IPS DF 4.7 (cell line): ENCODE measurements around the gene HUNK.
"Not testable (repeated sequence)": the region's sequence is repeated elsewhere in the genome, so short reads cannot be mapped to it uniquely, and the experiment has no call there.

Experiments used
- DNase-seq: peaks from one replicate; pipeline ENCODE4 v3.0.0-alpha.2; 2013; ENCODE audit warnings: low spot score; ENCODE audit errors: extremely low read depth

HUNK gene

DNA sequence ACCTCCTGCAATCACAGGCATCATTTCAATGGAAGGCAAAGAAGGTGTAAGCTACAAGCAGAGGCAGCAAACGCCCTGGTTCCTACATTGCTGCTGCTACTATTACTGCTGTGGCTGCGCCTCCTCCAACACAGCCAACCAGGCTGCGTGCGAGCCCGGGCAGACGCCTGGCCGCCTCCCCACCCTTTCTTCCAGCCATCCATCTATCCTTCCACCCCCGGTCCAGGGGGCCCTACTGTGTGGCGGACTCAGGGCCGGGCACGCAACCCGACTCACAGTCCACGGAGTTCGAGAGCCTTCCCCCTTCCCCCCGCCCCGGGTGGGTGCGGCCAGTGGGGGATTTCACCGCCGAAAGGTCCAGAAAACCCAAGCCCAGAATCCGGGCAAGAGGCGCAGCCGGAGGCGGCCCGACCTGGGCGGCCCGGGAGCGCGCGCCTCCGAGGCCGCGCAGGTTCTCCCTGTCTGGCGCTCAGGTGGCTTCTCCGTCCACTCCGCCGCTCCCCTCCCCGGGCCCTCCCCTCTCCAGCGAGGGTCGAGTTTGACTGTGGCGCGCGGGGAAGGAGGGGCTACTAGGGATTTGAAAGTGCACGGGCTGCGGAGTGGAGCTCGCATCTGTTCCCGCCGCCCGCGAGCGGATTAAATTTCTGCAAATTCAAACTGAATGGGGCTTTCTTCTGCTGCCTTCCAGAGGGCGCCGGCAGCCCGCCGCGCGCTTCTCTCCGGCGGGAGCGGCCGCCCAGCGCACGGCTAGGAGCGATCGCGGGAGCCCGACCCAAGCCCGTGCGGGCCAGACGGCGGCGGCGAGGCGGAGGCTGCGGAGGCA lies at the start of gene HUNK:
TSS of gene HUNK (plus strand) at position 569 of the 823 bp plus-strand sequence. CDS start 655 bp downstream, outside the sequence.
- DNase-seq, result no peak

DNA sequence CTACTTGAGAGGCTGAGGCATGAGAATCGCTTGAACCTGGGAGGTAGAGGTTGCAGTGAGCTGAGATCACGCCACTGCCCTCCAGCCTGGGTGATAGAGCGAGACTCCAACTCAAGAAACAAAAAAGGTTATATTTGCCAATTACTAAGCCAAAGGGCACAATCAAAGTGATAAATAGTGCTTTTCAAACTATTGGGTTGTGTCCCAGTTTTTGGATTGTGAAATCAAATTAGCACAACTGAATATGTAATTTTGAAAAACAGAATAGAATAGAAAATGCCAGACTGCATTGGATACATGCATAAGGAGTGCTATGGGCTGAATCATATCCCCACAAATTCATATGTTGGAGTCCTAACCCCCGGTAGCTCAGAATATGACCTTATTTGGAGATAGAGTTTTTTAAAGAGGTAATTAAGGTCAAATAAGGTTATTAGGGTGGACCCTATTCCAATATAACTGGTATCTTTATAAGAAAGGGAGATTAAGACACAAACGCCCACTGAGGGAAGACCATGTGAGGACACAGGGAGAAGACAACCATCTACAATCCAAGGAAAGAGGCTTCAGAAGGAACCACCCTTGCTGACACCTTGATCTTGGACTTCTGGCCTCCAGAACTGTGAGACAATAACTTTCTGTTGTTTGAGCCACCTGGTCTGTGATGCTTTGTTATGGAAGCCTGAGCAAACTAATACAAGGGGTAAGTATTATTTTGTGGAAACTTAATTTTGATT lies 42.9 kb upstream of the HUNK start:
- DNase-seq, result no peak

GRCh38 chr21:31830701-31831100 lies 42.1 kb upstream of the HUNK start:
- no peak for DNase-seq

DNA sequence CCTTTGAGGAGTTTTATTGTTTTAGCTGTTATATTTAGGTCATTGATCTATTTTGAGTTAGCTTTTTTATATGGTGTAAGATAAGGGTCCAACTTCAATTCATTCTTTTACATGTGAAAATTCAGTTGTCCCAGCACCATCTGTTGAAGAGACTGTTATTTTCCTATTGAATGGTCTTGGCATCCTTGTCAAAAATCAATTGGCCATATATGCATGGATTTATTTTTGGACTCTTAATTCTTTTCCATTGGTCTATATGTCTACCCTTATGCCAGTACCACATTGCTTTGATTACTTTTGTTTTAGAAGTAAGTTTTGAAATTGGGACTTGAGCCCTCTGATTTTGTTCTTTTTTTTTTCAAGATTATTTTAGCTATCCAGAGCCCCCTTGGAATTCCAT lies 35.8 kb upstream of the HUNK start:
- no peak for DNase-seq

- no peak for DNase-seq
Measured at GRCh38 chr21:31837618-31838390, 35.0 kb upstream of the HUNK start.

DNA sequence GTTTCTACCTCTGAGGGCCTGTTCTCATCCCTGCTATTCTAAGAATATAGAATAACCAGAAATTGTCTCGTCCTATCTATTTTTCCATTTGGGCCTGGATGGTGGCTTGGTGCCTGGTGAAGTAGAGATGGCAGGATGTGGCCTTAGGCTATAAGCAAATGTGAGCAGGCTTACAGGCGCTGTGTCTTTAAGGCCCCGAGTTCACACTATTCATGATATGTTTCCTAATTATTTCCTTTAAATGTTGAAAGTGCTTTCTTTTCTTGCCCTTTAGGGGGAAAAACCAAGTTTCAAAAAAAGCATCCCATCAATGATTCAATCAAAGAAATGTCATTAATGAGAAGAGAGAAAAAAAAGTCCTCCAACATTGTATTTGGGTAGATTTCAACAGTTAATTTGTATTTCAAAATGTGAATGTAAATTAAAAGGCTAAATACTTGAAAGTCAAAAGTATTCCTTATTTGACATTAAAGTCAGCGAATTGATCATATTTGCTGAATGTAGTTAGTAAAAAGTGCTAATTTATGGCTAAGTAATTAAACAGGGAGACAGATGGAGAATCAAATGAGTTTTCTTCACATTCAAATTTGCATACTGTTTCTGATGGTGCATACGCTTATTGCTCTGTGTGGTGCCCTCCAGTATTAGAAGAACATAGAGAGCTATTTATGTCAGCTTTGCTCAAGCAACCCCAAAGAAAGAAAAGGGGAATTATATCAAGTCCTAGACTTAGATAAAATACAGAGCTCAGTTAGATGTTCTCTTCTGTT lies 34.0 kb upstream of the HUNK start:
- DNase-seq, result no peak

- DNase-seq, result no peak
Measured at GRCh38 chr21:31844206-31844605, 28.6 kb upstream of the HUNK start.

DNA sequence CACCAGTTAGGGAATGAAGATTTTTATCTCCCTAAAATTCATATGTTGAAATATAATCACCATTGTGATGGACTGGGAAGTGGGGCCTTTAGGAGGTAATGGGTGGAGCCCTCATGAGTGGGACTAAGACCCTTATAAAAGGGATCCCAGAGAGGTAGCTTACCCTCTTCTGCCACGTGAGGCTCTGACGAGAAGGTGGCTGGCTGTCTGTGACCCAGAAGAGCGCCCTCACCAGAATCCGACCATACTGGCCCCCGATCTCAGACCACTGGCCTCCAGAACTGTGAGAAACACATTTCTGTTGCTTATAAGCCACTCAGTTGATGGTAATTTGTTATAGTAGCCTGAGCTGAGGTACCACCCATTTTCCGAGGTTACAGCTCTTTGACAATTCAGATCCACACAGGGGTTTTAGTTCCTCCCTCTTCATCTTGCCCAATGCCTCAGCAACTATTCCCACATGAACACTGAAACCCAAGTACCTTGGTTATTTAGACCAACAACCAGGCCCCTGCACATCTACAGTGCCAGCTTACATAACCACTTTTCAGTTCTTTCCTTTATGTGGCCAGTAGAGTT lies 27.6 kb upstream of the HUNK start:
- DNase-seq, result peak; percentile 5

DNA sequence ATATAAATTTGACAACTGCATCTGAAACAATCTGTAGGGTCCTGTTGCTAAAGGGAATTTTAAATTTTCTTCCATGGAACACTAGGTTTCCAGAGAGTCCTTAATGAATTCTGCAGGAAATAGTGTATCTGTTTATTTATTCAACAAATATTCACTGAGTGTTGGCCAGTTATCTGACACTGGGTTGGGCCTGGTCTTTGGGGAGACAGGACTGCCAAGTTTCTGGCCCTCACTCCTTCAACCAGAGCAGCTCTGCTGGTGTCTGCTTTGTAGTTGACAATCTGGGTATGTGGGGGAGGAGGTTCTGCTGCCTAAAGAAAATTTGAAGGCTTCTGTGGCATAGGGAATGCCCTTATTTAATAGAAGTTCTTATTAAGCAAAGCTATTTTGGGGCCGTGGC lies 26.1 kb upstream of the HUNK start:
- DNase-seq, result no peak

DNA sequence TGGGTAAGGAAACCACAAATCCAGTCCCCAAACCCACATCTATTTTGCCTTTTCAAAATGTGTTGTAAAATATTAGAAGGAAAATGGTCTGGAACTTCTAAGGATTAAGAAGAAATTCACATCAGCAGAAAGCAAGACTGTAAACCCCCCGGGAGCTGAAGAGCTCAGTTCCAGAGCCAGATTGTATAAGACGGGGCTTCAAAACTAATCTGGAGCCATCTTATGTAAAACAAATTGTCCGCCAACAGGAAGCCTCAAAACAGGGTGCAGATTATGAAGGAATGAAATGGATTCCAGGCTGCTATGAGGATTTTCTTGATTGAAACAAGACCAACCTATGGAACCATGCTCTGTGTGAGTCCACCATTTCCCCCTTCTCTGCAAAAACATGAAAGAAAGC lies 25.1 kb upstream of the HUNK start:
- no peak for DNase-seq

DNA sequence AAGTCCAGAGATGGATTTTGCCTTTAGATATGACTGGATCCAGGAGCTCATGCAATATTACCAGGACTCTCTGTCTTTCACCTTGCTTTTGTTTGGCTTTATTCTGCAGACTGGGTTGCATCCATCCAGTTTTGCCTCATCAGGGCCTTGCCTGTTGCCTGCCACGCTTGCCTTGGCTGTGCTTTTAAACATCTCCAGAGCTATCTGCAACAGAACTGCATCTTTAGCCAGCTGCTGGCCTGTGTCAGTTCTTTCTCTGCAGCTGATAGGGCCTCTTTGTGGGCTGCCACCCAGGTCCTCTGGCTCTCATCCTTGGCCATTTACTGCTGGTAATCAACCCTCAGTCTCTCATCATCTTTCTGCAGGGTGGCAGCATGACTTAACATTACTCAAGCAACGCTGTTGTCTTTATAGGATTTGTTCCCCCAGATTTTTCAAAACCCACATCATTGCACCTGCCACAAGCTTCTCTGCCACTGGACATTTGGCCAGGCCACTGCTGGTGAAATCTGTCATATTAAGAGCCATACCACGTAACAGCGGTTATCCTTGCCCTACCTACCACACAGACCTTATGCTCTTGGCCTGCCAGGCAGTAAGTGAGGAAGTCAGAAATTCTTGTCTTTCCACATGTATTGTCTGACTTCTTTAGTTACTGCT lies 24.4 kb upstream of the HUNK start:
- DNase-seq, result no peak

- no peak for DNase-seq
Measured at GRCh38 chr21:31850886-31851285, 21.9 kb upstream of the HUNK start.

GRCh38 chr21:31855180-31855579 lies 17.6 kb upstream of the HUNK start:
- no peak for DNase-seq

GRCh38 chr21:31857096-31857495 lies 15.7 kb upstream of the HUNK start:
- no peak for DNase-seq

GRCh38 chr21:31857631-31858030 lies 15.2 kb upstream of the HUNK start:
- DNase-seq, result not testable (repeated sequence)

GRCh38 chr21:31860851-31861250 lies 12.0 kb upstream of the HUNK start:
- no peak for DNase-seq

DNA sequence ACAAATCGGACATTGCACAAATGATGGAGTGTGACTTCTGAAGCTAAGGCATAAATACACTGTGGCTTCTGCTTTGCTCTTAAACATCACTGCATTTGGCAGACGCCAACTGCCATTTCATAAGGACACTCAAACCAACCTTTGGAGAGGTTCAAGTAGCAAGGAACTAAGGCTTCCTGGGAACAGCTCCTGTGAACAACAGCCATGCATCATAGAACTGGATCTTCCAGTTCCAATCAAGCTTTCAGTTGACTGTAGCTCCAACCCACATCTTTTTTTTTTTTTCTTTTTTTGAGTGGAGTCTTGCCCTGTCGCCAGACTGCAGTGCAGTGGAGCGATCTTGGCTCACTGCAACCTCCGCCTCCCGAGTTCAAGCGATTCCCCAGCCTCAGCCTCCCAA lies 10.7 kb upstream of the HUNK start:
- no peak for DNase-seq

GRCh38 chr21:31865429-31865970 lies 7.3 kb upstream of the HUNK start:
- DNase-seq, result no peak

DNA sequence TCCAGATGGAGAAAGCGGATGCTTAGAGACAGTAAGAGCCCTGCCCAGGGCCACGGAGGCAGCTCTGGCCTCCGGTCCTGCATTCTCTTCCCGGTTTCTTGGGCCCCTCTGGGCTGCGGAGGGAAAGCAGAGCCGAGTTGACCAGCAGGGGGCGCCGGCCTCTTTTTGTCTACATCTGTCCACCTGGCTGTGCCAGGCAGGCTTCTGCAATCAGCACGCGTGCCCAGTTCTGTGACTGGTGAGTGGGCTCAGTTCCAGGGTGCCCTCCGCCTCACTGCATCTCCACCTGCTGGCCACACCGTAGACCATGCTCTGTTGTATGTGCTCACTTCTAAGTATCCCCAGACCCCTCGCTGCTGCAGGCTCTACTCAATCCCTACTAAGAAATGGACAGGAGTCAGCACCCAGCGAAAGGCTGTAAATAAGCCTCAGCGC lies 6.7 kb upstream of the HUNK start:
- no peak for DNase-seq

DNA sequence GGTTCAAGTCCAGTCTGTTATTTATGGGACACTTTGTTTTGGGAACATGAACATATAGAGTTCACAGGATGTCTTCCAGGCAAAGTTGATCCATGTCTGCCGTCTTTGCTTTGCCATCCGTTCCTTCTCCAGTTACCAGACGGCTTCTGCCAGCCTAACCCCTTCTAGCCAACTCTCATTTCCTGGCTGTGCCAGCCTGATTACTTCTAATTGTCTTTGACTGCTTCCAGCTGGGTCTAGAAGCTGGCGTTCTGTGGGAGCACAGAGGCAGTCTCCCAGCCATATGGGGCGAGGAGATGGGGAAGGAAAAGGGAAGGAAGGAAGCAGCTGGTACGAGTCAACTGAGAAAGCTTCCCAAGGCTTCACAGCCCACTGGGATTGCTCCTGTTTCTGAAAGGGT lies 3.1 kb upstream of the HUNK start:
- DNase-seq, result no peak
